ENCODE data around the gene ANKEF1.

DNA sequence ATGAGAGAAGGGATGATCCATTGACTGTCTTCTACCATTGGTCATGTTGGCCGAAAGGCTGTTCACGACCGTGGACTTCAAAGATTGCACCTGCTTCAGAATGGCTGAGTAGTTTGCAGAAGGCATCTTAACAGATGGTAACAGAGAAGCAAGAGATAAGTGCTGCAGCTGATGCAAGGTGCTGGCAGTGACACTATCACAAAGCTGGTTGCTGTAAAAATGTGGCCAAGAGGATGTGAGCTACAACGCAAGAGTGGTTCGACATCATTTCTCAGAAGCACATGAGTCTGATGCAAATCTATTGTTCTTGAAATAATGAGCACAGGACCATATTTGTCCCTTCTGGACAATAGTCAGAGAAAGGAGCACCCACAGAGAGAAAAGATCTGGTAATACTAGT lies 27.0 kb upstream of the ANKEF1 start:
- TF ChIP-seq, protein P1, sequence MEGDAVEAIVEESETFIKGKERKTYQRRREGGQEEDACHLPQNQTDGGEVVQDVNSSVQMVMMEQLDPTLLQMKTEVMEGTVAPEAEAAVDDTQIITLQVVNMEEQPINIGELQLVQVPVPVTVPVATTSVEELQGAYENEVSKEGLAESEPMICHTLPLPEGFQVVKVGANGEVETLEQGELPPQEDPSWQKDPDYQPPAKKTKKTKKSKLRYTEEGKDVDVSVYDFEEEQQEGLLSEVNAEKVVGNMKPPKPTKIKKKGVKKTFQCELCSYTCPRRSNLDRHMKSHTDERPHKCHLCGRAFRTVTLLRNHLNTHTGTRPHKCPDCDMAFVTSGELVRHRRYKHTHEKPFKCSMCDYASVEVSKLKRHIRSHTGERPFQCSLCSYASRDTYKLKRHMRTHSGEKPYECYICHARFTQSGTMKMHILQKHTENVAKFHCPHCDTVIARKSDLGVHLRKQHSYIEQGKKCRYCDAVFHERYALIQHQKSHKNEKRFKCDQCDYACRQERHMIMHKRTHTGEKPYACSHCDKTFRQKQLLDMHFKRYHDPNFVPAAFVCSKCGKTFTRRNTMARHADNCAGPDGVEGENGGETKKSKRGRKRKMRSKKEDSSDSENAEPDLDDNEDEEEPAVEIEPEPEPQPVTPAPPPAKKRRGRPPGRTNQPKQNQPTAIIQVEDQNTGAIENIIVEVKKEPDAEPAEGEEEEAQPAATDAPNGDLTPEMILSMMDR (IDR thresholded peaks at IDR 0.05), result no peak
- TF ChIP-seq EZH2 (IDR thresholded peaks at IDR 0.05; ENCODE audit: borderline replicate concordance, insufficient read depth, low read depth, low read length, poor library complexity, severe bottlenecking), result no peak
